ENCODE data around the gene MOCOS. TPM values are rescaled to one million over a fixed set of nuclear protein-coding genes. Genes with fewer than 3 reads are reported as not detected.

The MOCOS gene
- total and polyA plus RNA-seq, 2 of the 8 experiments (the other 6 are each of a cell fraction or from before 2014, with no cell fraction given), result 4.7 to 5.8 TPM

DNA sequence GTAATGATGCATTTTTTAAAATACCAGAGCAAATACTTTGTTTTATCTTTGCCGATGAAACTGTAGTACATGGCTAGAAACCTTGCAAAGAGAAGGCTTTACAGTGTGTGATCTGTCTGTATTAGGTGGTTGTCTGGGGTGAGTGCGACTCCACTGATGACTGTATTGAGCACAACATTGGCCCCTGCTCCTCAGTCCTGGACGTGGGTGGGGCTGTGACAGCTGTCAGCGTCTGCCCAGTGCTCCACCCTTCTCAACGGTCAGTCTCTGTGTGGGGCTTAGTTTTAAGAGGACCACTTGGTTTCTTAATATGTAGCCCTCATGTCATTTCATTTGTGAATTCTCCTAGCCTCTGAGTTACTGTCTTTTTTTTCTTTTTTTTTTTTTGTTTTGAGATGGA is 17.4 kb upstream of the MOCOS start:
- no peak overlapping the region for H3K23ac ChIP-seq (ENCODE audit: insufficient read length)
- H4K20me1 ChIP-seq (replicated peaks in 1 of 2; ENCODE audit: control insufficient read depth in 1 of 2, insufficient read depth in 2 of 2, low read length in 2 of 2), result peaks cover 0 to 1% of the 10 kb centered on the region in 2 experiments
- H3K79me2 ChIP-seq (ENCODE audit: control insufficient read depth in 1 of 2, insufficient read depth in 2 of 2, low read length in 2 of 2), result 0 out of 4 replicates have a peak, but pooled peaks cover 0 to 2% of the 10 kb centered on the region in 2 experiments
- H3K9ac ChIP-seq (replicated peaks in 1 of 4; ENCODE audit: extremely low read depth in 1 of 4, low read depth in 3 of 4, low read length in 3 of 4), result no peak overlapping the region
- H3K14ac ChIP-seq (ENCODE audit: insufficient read length), result no peak overlapping the region
- no peaks in the 10 kb centered on the region for H3K9me3 ChIP-seq (ENCODE audit: insufficient read depth in 2 of 2, low read depth in 1 of 2, low read length in 1 of 2)
- no peak overlapping the region for H3K4ac ChIP-seq (replicated peaks; ENCODE audit: insufficient read length, low read depth, low read length)
- no peaks in the 10 kb centered on the region for H3K27me3 ChIP-seq (replicated peaks in 1 of 4; ENCODE audit: control insufficient read depth in 3 of 4, extremely low read depth in 1 of 4, insufficient read depth in 3 of 4, low read length in 3 of 4)
- peaks cover 2 to 71% (median 59%) of the 10 kb centered on the region in 4 experiments; a peak in 7 of 8 replicates for H3K36me3 ChIP-seq (ENCODE audit: control insufficient read depth in 2 of 4, insufficient read depth in 4 of 4, low read length in 3 of 4)
- H2BK20ac ChIP-seq (ENCODE audit: low read length), result no peak overlapping the region
- H4K5ac ChIP-seq (ENCODE audit: insufficient read length, low read depth, low read length), result no peak overlapping the region
- H3K4me1 ChIP-seq (replicated peaks in 1 of 4; ENCODE audit: control insufficient read depth in 3 of 4, insufficient read depth in 4 of 4, low read length in 3 of 4), result no peaks in the 10 kb centered on the region
- H3K4me3 ChIP-seq (ENCODE audit: extremely low read depth in 1 of 4, insufficient read depth in 2 of 4, low read depth in 3 of 4, low read length in 4 of 4), result no peak overlapping the region
- WGBS, 2 experiments (ENCODE audit: extremely low coverage in 1 of 2, insufficient coverage in 1 of 2, insufficient read length in 1 of 2, insufficient replicate concordance in 2 of 2, low coverage in 1 of 2, low lambda C conversion rate in 2 of 2, missing lambda C conversion rate in 1 of 2), result 86% methylated on average over 5 of the region's 5 CpGs; no CpG with 5 or more reads in 1 of the 2 experiments
- H2AK5ac ChIP-seq (ENCODE audit: low read depth, low read length), result no peak overlapping the region
- no peak overlapping the region for H3K56ac ChIP-seq (replicated peaks; ENCODE audit: insufficient read length, low read depth, low read length)
- no peak for FAIRE-seq
- H3K18ac ChIP-seq (ENCODE audit: extremely low read depth, low read length), result no peak overlapping the region
- no peak overlapping the region for H2BK5ac ChIP-seq (ENCODE audit: low read depth, low read length)
- H4K8ac ChIP-seq (ENCODE audit: extremely low read depth, insufficient read depth, low read length), result no peak overlapping the region
- POLR2A ChIA-PET (ENCODE audit: partially characterized antibody), result no interaction called here
- no peak for TF ChIP-seq YY1 (IDR thresholded peaks at IDR 0.05; ENCODE audit: low read depth, low read length)
- no peak for TF ChIP-seq ASH2L (IDR thresholded peaks at IDR 0.05; ENCODE audit: low read length)
- TF ChIP-seq TCF12 (IDR thresholded peaks at IDR 0.05; ENCODE audit: low read depth, low read length), result no peak
- no peak for TF ChIP-seq TAF7 (optimal IDR thresholded peaks at IDR 0.05; ENCODE audit: borderline replicate concordance, low read depth, low read length)
- TF ChIP-seq ZNF274 (IDR thresholded peaks at IDR 0.05; ENCODE audit: borderline replicate concordance, extremely low read depth, low read length), result no peak
- TF ChIP-seq PHF8 (conservative IDR thresholded peaks at IDR 0.05; ENCODE audit: low read depth, low read length), result no peak
- no peak overlapping the region for H2AFZ ChIP-seq (ENCODE audit: low read length)
- CTCF ChIA-PET (ENCODE audit: partially characterized antibody), result interaction anchor here (0.8 to 1.0 kb wide), 2 partner anchors 58 to 969 kb away, joined by 3 read pairs; no protein-coding TSS in a partner anchor
- no peak overlapping the region for H2BK12ac ChIP-seq (ENCODE audit: low read depth, low read length)
- H3K27ac ChIP-seq (ENCODE audit: low read depth, low read length), result no peak overlapping the region
- no peaks in the 10 kb centered on the region for H3K79me1 ChIP-seq (ENCODE audit: low read depth, low read length)
- DNase-seq (ENCODE audit: low read depth in 1 of 2, low spot score in 2 of 2), result no peak
- no peak overlapping the region for H4K91ac ChIP-seq (replicated peaks; ENCODE audit: insufficient read length, low read length)
- H2BK15ac ChIP-seq (ENCODE audit: low read length), result no peak overlapping the region
- H3K23me2 ChIP-seq (ENCODE audit: low read depth, low read length), result no peaks in the 10 kb centered on the region
- H2BK120ac ChIP-seq (replicated peaks; ENCODE audit: low read depth, low read length), result no peak overlapping the region
- no peak overlapping the region for H3K4me2 ChIP-seq (ENCODE audit: insufficient read depth in 1 of 2, low read depth in 2 of 2, low read length in 2 of 2)

Data from H1 (cell line).